ENCODE measurements around the gene UQCR10.

UQCR10 gene

GRCh38 chr22:29787371-29787980 is 20.3 kb downstream of the UQCR10 start:
- no peak for DNase-seq (ENCODE audit: insufficient read length, low spot score)
- no peak for FAIRE-seq

DNA sequence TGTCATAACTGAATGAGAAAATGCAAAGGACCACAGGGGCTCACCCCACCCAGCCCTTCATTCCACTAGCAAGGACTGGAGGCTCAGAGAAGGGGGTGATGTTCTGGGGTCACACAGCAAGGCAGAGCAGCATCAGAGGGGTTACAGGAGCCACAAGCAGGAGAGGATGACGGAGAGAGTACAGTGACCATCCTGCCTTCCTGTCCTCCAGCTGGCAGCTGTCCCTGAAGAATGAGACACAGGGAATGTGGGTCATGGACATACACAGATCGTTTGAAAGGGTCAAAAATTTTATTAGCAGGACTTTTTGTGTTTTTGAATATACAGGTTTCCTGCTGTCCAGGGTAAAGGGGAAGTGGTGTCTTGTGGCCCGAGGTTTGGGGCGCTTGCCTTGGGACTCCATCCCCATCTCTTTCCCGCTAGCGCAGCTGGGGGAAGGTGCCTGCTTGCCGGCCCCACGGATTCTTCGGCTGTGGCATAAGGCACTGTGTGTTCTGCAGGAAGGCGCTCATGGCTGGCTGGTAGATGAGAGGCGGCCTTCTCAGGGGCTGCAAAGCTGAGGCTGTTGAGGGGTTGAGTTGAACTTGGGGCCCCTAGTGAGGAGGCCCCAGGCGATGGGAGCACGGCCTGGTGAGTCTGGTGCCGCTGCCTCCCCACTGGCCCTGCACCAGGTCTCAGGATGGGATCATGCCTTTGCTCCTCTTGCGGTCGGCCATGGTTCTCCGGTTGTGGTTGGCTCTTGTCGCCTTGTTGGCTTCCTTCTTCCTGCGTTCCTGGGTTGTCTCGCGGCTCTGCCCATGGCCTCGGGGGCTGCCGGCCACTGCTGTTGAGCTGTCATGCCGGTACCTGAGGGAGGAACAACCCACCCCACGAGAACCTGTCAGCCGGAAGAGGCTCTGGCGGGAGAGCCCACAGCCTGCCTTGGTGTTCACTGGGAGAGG is 21.4 kb downstream of the UQCR10 start:
- FAIRE-seq (no peak), DNase-seq (ENCODE audit: insufficient read length, low spot score) (no peak)
- TF ChIP-seq CTCF (IDR thresholded peaks at IDR 0.05; ENCODE audit: insufficient read depth, missing control alignments) = no peak

More at GRCh38 chr22:29787371-29787980, 20.3 kb downstream of the UQCR10 start:
- no peak for TF ChIP-seq CTCF (IDR thresholded peaks at IDR 0.05; ENCODE audit: insufficient read depth, missing control alignments)

DNA sequence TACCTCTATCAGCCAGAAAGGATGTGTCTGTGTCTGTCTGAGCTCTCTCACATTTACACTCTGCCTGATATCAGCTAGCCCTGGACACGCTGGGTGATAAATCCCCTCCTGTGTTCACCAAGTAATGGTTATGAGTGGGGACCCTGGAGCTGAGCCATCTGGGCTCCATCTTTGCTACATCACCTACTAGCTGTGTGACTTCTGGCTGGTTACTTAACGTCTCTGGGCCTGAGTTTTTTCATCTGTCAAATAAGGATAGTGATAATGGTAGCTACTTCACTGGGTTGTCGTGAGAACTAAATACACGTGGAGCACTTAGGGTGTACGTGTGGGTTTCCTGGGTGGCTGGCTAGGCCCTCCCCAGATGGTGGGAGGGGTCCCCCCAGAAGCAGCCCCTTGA is 22.9 kb downstream of the UQCR10 start:
- DNase-seq (ENCODE audit: insufficient read length, low spot score) (no peak), FAIRE-seq (no peak)
- TF ChIP-seq CTCF (IDR thresholded peaks at IDR 0.05; ENCODE audit: insufficient read depth, missing control alignments) = no peak

DNA sequence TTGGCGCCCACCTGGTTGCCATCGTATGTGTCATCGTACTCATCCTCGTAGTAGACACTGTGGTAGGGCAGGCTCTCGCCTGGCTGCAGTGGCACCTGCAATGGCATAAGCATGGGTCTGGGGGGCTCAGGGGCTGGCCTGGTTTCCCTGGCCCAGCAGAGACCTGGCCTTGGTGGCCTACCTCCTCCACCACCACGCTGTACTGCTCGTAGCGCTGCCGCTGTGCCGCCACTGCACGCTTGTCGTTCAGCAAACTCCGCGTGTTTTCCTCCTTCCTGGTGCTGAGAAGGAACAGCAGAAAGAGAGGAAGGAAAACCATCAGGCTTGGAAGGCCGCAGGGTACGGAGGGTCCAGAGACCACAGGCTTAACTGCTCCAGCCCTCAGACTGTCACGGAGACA is 26.2 kb downstream of the UQCR10 start:
- FAIRE-seq (no peak), DNase-seq (ENCODE audit: insufficient read length, low spot score) (no peak)
- TF ChIP-seq CTCF (IDR thresholded peaks at IDR 0.05; ENCODE audit: insufficient read depth, missing control alignments) = no peak

GRCh38 chr22:29795663-29796062 is 28.5 kb downstream of the UQCR10 start:
- FAIRE-seq (no peak), DNase-seq (ENCODE audit: insufficient read length, low spot score) (no peak)
- TF ChIP-seq CTCF (IDR thresholded peaks at IDR 0.05; ENCODE audit: insufficient read depth, missing control alignments) = no peak

DNA sequence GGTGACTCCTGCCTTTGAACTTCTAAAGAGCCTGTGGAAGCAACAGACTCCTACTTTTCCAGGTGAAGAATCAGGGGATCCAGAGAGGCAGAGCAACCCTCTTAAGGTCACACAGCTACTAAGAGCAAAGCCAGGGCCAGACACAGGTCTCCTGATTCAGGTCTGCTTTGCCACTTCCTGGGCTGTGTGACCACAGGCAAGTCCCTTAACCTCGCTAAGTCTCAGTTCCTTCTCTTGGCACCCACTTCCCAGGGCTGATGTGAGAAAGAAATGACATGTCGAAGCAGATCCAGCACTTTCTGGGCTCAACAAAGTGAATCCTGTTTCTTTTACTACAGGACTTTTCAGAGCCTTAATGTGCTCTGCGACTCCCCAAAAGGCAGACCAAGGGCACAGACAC is 30.2 kb downstream of the UQCR10 start:
- no peak for TF ChIP-seq CTCF (IDR thresholded peaks at IDR 0.05; ENCODE audit: insufficient read depth, missing control alignments)
- no peak for DNase-seq (ENCODE audit: insufficient read length, low spot score)
- no peak for FAIRE-seq

GRCh38 chr22:29798318-29798717 is 31.1 kb downstream of the UQCR10 start:
- no peak for DNase-seq (ENCODE audit: insufficient read length, low spot score)
- FAIRE-seq = no peak
- TF ChIP-seq CTCF (IDR thresholded peaks at IDR 0.05; ENCODE audit: insufficient read depth, missing control alignments) = no peak

Data from D721Med (cell line).